ENCODE data around the gene NGEF.

NGEF gene

GRCh38 chr2:232928551-232929302 lies 84.3 kb downstream of the NGEF start:
- H3K4me3 Mint-ChIP-seq: peak overlapping the region; percentile 45
- peaks cover 73% of the 10 kb centered on the region for H3K27me3 Mint-ChIP-seq
- H3K9me3 Mint-ChIP-seq: peaks cover 7% of the 10 kb centered on the region
- no peaks in the 10 kb centered on the region for H3K36me3 Mint-ChIP-seq (ENCODE audit: low read depth)
- no peak overlapping the region for H3K27ac Mint-ChIP-seq
- no peak for DNase-seq
- H3K4me1 Mint-ChIP-seq (ENCODE audit: low read depth): peaks cover 20% of the 10 kb centered on the region

- Mint-ChIP-seq H3K27ac (no peak overlapping the region), H3K27me3 (peaks cover 74% of the 10 kb centered on the region), H3K36me3 (ENCODE audit: low read depth) (no peaks in the 10 kb centered on the region), H3K4me1 (ENCODE audit: low read depth) (peaks cover 20% of the 10 kb centered on the region), H3K9me3 (peaks cover 7% of the 10 kb centered on the region), H3K4me3 (no peak overlapping the region)
- peak; percentile 34 for DNase-seq
Observed at GRCh38 chr2:232927793-232928550, 85.1 kb downstream of the NGEF start.

- Mint-ChIP-seq H3K4me1 (ENCODE audit: low read depth) (peaks cover 20% of the 10 kb centered on the region), H3K9me3 (peaks cover 7% of the 10 kb centered on the region), H3K36me3 (ENCODE audit: low read depth) (no peaks in the 10 kb centered on the region), H3K27me3 (peaks cover 74% of the 10 kb centered on the region), H3K4me3 (peak overlapping the region; percentile 62), H3K27ac (no peak overlapping the region)
- peak; percentile 36 for DNase-seq
Observed at GRCh38 chr2:232927032-232927792, 85.8 kb downstream of the NGEF start.

DNA sequence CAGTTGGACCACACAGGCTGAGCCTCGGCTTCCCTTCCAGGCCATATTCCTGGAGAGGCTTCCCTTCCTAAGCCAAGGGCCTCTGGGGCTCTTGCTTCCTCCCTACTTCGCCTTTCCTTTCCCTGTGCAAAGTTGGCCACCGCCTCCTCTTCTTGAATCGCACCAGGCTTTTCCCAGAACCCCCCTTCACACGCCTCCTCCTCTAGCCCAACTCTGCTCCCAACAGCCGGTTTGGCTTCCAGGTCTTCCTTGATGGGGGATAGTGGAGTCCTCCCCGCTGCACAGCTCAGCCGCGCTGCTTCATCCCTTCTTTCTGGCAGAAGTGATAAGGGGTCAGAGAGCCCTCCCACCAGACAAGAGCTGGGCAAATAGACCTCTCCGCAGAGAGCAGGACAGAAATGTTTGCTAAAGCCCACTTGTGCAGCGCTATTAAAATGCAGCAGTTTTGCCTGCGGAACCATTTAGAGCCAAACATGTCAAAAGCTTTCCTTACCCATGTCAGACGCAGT lies 86.6 kb downstream of the NGEF start:
- peaks cover 20% of the 10 kb centered on the region for H3K4me1 Mint-ChIP-seq (ENCODE audit: low read depth)
- H3K27ac Mint-ChIP-seq: no peak overlapping the region
- peaks cover 7% of the 10 kb centered on the region for H3K9me3 Mint-ChIP-seq
- DNase-seq: no peak
- H3K36me3 Mint-ChIP-seq (ENCODE audit: low read depth): no peaks in the 10 kb centered on the region
- H3K27me3 Mint-ChIP-seq: peaks cover 69% of the 10 kb centered on the region
- peak overlapping the region; percentile 62 for H3K4me3 Mint-ChIP-seq

DNA sequence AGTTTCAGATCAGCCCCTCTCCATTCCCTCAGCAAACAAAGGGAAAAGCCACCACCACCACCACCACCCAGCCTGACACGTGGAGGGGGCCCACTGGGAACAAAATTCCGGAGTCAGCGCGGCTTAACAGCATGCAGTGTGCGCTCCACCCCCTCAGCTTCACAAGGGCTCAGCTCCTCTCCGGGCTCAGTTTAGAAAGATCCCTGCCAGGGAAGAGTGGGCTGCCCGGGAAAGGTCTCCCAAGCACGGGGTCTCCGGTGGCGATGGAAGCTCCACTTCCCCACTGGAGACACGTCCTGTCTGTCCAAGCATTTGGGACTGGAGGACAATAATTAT lies 87.3 kb downstream of the NGEF start:
- Mint-ChIP-seq H3K4me3 (no peak overlapping the region), H3K36me3 (ENCODE audit: low read depth) (no peaks in the 10 kb centered on the region), H3K4me1 (ENCODE audit: low read depth) (peaks cover 20% of the 10 kb centered on the region), H3K27me3 (peaks cover 67% of the 10 kb centered on the region), H3K27ac (no peak overlapping the region), H3K9me3 (peaks cover 7% of the 10 kb centered on the region)
- no peak for DNase-seq

- Mint-ChIP-seq H3K9me3 (peaks cover 7% of the 10 kb centered on the region), H3K4me3 (no peak overlapping the region), H3K27me3 (peaks cover 68% of the 10 kb centered on the region), H3K4me1 (ENCODE audit: low read depth) (peaks cover 20% of the 10 kb centered on the region), H3K27ac (no peak overlapping the region), H3K36me3 (ENCODE audit: low read depth) (no peaks in the 10 kb centered on the region)
- DNase-seq: no peak
Observed at GRCh38 chr2:232925153-232925820, 87.8 kb downstream of the NGEF start.

- peaks cover 4% of the 10 kb centered on the region for H3K9me3 Mint-ChIP-seq
- DNase-seq: no peak
- no peaks in the 10 kb centered on the region for H3K36me3 Mint-ChIP-seq (ENCODE audit: low read depth)
- H3K4me3 Mint-ChIP-seq: no peak overlapping the region
- H3K4me1 Mint-ChIP-seq (ENCODE audit: low read depth): peaks cover 13% of the 10 kb centered on the region
- H3K27me3 Mint-ChIP-seq: peaks cover 68% of the 10 kb centered on the region
- no peak overlapping the region for H3K27ac Mint-ChIP-seq
Observed at GRCh38 chr2:232924433-232924832, 88.6 kb downstream of the NGEF start.

GRCh38 chr2:232920760-232921159 lies 92.3 kb downstream of the NGEF start:
- DNase-seq: no peak
- H3K27me3 Mint-ChIP-seq: peaks cover 73% of the 10 kb centered on the region
- H3K4me1 Mint-ChIP-seq (ENCODE audit: low read depth): no peaks in the 10 kb centered on the region
- no peak overlapping the region for H3K27ac Mint-ChIP-seq
- H3K4me3 Mint-ChIP-seq: no peak overlapping the region
- no peaks in the 10 kb centered on the region for H3K36me3 Mint-ChIP-seq (ENCODE audit: low read depth)
- H3K9me3 Mint-ChIP-seq: peaks cover 4% of the 10 kb centered on the region

DNA sequence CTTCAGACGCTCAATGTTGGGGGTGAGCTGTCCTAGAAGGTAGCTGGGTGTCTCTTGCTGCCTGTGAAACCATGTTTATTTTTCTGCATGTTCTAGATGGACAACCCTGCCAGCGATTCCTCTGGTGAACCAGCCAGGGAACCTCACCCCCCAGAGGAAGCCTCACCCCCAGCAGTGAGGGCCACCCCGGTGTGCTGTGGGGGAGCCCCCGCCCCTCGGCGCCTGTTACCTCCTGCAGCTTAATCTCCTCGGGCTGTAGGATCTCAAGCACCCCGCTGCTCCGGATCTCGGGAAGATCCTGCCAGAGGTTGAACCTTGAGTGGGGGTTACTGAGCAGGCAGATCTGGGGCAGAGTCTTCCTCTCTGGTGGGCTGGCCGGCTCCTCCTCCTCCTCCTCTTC lies 93.0 kb downstream of the NGEF start:
- no peak for DNase-seq
- Mint-ChIP-seq H3K27ac (no peak overlapping the region), H3K4me3 (no peak overlapping the region), H3K36me3 (ENCODE audit: low read depth) (no peaks in the 10 kb centered on the region), H3K27me3 (peaks cover 71% of the 10 kb centered on the region), H3K4me1 (ENCODE audit: low read depth) (no peaks in the 10 kb centered on the region), H3K9me3 (peaks cover 4% of the 10 kb centered on the region)

GRCh38 chr2:232919141-232919540 lies 93.9 kb downstream of the NGEF start:
- Mint-ChIP-seq H3K4me3 (no peak overlapping the region), H3K9me3 (no peaks in the 10 kb centered on the region), H3K27me3 (peaks cover 65% of the 10 kb centered on the region), H3K4me1 (ENCODE audit: low read depth) (no peaks in the 10 kb centered on the region), H3K36me3 (ENCODE audit: low read depth) (no peaks in the 10 kb centered on the region), H3K27ac (no peak overlapping the region)
- no peak for DNase-seq

DNA sequence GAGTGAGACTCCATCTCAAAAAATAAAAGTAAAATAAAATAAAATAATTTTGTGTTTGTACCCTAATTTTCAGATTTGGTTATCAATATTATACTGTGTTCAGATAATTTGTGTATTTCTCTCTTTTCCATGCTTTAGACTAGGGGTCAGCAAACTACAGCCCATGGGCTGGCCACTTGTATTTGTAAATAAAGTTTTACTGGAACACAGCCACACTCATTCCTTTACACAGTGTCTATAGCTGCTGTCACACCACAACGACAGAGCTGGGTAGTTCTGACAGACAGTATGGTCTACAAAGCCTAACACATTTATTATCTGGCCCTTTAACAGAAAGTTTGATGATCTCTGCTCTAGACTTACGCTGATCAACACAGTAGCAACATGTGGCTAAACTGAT lies 99.2 kb downstream of the NGEF start:
- Mint-ChIP-seq H3K36me3 (ENCODE audit: low read depth) (no peaks in the 10 kb centered on the region), H3K4me3 (no peak overlapping the region), H3K27me3 (peaks cover 54% of the 10 kb centered on the region), H3K9me3 (peaks cover 13% of the 10 kb centered on the region), H3K4me1 (ENCODE audit: low read depth) (no peaks in the 10 kb centered on the region), H3K27ac (no peak overlapping the region)
- DNase-seq: no peak

- H3K4me3 Mint-ChIP-seq: no peak overlapping the region
- peaks cover 13% of the 10 kb centered on the region for H3K9me3 Mint-ChIP-seq
- DNase-seq: no peak
- H3K4me1 Mint-ChIP-seq (ENCODE audit: low read depth): no peaks in the 10 kb centered on the region
- no peak overlapping the region for H3K27ac Mint-ChIP-seq
- no peaks in the 10 kb centered on the region for H3K36me3 Mint-ChIP-seq (ENCODE audit: low read depth)
- peaks cover 45% of the 10 kb centered on the region for H3K27me3 Mint-ChIP-seq
Observed at GRCh38 chr2:232911712-232912277, 101.3 kb downstream of the NGEF start.

GRCh38 chr2:232910376-232910775 lies 102.7 kb downstream of the NGEF start:
- peaks cover 33% of the 10 kb centered on the region for H3K27me3 Mint-ChIP-seq
- H3K4me3 Mint-ChIP-seq: no peak overlapping the region
- H3K36me3 Mint-ChIP-seq (ENCODE audit: low read depth): no peaks in the 10 kb centered on the region
- no peak for DNase-seq
- no peak overlapping the region for H3K27ac Mint-ChIP-seq
- peaks cover 13% of the 10 kb centered on the region for H3K9me3 Mint-ChIP-seq
- no peaks in the 10 kb centered on the region for H3K4me1 Mint-ChIP-seq (ENCODE audit: low read depth)

- Mint-ChIP-seq H3K4me1 (ENCODE audit: low read depth) (no peaks in the 10 kb centered on the region), H3K27me3 (peaks cover 25% of the 10 kb centered on the region)
Observed at GRCh38 chr2:232908695-232909094, 104.4 kb downstream of the NGEF start.

More at GRCh38 chr2:232908695-232909094, 104.4 kb downstream of the NGEF start:
- Mint-ChIP-seq H3K36me3 (ENCODE audit: low read depth) (no peaks in the 10 kb centered on the region), H3K27ac (no peak overlapping the region), H3K4me3 (no peak overlapping the region), H3K9me3 (peaks cover 13% of the 10 kb centered on the region)
- no peak for DNase-seq
